GM19099 (cell line): Measurements from ENCODE around the gene MRPS2.
"Not testable (repeated sequence)": the region's sequence is repeated elsewhere in the genome, so short reads cannot be mapped to it uniquely, and the experiment has no call there.

Experiments
- POLR2A ChIP-seq: IDR thresholded peaks from 3 replicates; pipeline ENCODE4 v1.6.1; 2011; ENCODE audit warnings: low read depth; ENCODE audit not compliant: insufficient read length; ENCODE audit errors: extremely low read depth

Gene MRPS2

GRCh38 chr9:135526089-135526729 lies 25.7 kb downstream of the MRPS2 start:
- no peak for TF ChIP-seq POLR2A

GRCh38 chr9:135526730-135527571 lies 26.5 kb downstream of the MRPS2 start:
- no peak for TF ChIP-seq POLR2A

- TF ChIP-seq POLR2A: no peak
Observed at GRCh38 chr9:135530146-135530545, 29.7 kb downstream of the MRPS2 start.

- no peak for TF ChIP-seq POLR2A
Observed at GRCh38 chr9:135531096-135531495, 30.6 kb downstream of the MRPS2 start.

- no peak for TF ChIP-seq POLR2A
Observed at GRCh38 chr9:135533113-135533512, 32.6 kb downstream of the MRPS2 start.

GRCh38 chr9:135533674-135534073 lies 33.2 kb downstream of the MRPS2 start:
- TF ChIP-seq POLR2A: no peak

GRCh38 chr9:135536216-135536615 lies 35.7 kb downstream of the MRPS2 start:
- TF ChIP-seq POLR2A: no peak

GRCh38 chr9:135544981-135545635 lies 44.6 kb downstream of the MRPS2 start:
- TF ChIP-seq POLR2A: no peak

GRCh38 chr9:135545646-135546176 lies 45.2 kb downstream of the MRPS2 start, which contains the start of gene OBP2A:
OBP2A (plus strand) TSS chr9:135546126; CDS start chr9:135546181, 55 bp downstream.
- not testable (repeated sequence) for TF ChIP-seq POLR2A

GRCh38 chr9:135547756-135548736 lies 47.6 kb downstream of the MRPS2 start:
- TF ChIP-seq POLR2A: no peak

- TF ChIP-seq POLR2A: no peak
Observed at GRCh38 chr9:135550344-135550918, 49.9 kb downstream of the MRPS2 start.

- no peak for TF ChIP-seq POLR2A
Observed at GRCh38 chr9:135551031-135551430, 50.5 kb downstream of the MRPS2 start.

- no peak for TF ChIP-seq POLR2A
Observed at GRCh38 chr9:135551456-135551855, 51.0 kb downstream of the MRPS2 start.

GRCh38 chr9:135552021-135552697 lies 51.7 kb downstream of the MRPS2 start:
- no peak for TF ChIP-seq POLR2A

GRCh38 chr9:135552698-135553171 lies 52.3 kb downstream of the MRPS2 start:
- no peak for TF ChIP-seq POLR2A
